Measurements from ENCODE around the gene AGO3.

- no peak for TF ChIP-seq CTCF (IDR thresholded peaks at IDR 0.05)
- no peak for TF ChIP-seq POLR2A (IDR thresholded peaks at IDR 0.05)
Measured at GRCh38 chr1:36076979-36077573, 146.2 kb downstream of the AGO3 start.

Measured in uterus (tissue), 2 donors.